ENCODE measurements around the gene EIF4E1B. TPM values are rescaled to one million over a fixed set of nuclear protein-coding genes. Genes with fewer than 3 reads are reported as not detected.

Gene EIF4E1B
- total RNA-seq, 4 donors from 2014 or later: not detected

DNA sequence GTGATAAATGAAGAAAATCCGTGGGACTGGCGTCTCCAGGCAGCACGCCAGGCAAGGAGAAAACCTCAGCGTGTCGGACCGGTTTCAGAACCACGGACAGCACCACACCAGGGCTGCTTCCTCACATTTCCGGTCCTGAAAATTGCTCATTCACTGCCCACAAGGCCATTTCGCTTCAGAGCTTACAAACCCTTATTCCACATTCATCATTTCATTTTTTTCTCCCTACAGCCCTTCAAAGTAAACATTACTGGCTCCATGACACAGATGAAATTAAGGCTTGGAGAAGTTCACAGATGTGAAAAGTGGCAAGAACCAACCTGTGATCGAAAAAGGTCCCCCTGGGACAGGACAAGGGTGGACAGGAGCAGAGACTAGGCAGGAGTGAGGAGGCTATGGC is 19.0 kb upstream of the EIF4E1B start:
- H3K4me1 ChIP-seq: peaks cover 0 to 18% of the 10 kb centered on the region in 2 donors
- no peak overlapping the region for H3K4me3 ChIP-seq (replicated peaks in 1 of 3)
- 10 to 12% methylated on average over 10 of the region's 10 CpGs for WGBS, 2 donors
- no peak overlapping the region for H3K27ac ChIP-seq
- DNase-seq: peak; percentile 75 to 86
- H3K9me3 ChIP-seq: no peaks in the 10 kb centered on the region
- TF ChIP-seq CTCF (IDR thresholded peaks at IDR 0.05): no peak
- TF ChIP-seq POLR2A (IDR thresholded peaks at IDR 0.05): no peak
- intact Hi-C loops (cut with DNase I): no loop called here
- H3K27me3 ChIP-seq: peaks cover 6% of the 10 kb centered on the region
- H3K36me3 ChIP-seq: no peaks in the 10 kb centered on the region

- H3K9me3 ChIP-seq: no peaks in the 10 kb centered on the region
- WGBS, 2 donors: 83 to 84% methylated on average over 6 of the region's 6 CpGs
- H3K27me3 ChIP-seq: peaks cover 6% of the 10 kb centered on the region
- TF ChIP-seq CTCF (IDR thresholded peaks at IDR 0.05) (no peak), POLR2A (IDR thresholded peaks at IDR 0.05) (no peak)
- intact Hi-C loops (cut with DNase I): no loop called here
- peaks cover 0 to 18% of the 10 kb centered on the region in 2 donors for H3K4me1 ChIP-seq
- H3K27ac ChIP-seq: no peak overlapping the region
- DNase-seq: no peak
- no peaks in the 10 kb centered on the region for H3K36me3 ChIP-seq
- no peak overlapping the region for H3K4me3 ChIP-seq (replicated peaks in 1 of 3)
Observed at GRCh38 chr5:176612008-176612407, 18.5 kb upstream of the EIF4E1B start.

DNA sequence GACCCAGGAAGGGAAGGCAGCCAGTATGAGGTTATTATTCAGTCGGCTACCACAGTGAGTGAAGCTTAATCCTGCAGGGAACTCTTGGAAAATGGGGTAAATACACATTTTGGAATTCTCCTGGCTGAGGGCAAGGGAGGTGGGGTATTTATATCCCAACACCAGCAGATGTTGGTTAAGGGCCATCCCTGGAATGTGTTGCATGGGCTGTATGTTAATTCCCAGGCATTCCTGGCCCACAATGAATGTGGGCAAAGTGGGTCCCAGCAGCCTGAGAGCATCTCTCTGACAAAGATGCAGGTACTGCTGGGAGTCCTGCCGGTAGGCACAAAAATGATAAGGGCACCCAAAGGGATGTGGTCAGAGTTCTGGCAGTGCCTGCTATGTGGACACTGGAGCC is 17.6 kb upstream of the EIF4E1B start:
- no peak overlapping the region for H3K4me3 ChIP-seq (replicated peaks in 1 of 3)
- H3K4me1 ChIP-seq: peaks cover 0 to 18% of the 10 kb centered on the region in 2 donors
- intact Hi-C loops (cut with DNase I): no loop called here
- WGBS, 2 donors: 65 to 73% methylated on average over 2 of the region's 2 CpGs
- TF ChIP-seq POLR2A (IDR thresholded peaks at IDR 0.05) (no peak), CTCF (IDR thresholded peaks at IDR 0.05) (no peak)
- DNase-seq: no peak
- H3K27ac ChIP-seq: no peak overlapping the region
- H3K36me3 ChIP-seq: no peaks in the 10 kb centered on the region
- no peaks in the 10 kb centered on the region for H3K9me3 ChIP-seq
- H3K27me3 ChIP-seq: peaks cover 6% of the 10 kb centered on the region

DNA sequence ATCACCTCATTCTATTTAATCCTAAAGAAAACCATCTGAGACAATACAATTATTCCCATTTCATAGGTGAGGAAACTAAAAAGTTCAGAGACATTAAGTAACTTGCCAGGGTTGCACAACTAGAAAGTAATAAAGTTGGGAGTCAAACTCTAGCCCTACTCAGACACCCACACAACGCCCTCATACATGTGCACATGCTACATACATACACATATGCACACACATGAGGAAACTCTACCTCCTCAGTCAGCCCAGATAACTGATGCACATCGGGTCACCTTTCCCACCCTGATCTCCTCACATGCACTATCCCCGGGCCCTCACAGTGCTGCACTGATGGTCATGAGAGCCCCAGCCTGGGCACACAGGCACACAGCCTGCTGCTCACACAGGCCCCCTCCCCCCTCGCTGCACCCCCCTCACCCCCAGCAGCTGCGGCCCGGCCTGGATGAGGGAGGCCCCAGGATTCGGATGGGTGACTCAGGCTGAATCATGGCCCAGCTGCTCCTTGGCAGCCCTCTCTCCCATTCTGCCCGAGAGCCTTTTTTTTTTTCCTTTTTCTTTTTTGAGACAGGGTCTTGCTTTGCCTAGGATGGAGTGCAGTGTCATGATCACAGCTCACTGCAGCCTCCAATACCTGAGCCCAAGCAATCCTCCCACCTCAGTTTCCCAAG is 15.5 kb upstream of the EIF4E1B start:
- intact Hi-C loops (cut with DNase I): no loop called here
- 44 to 48% methylated on average over 8 of the region's 8 CpGs for WGBS, 2 donors
- H3K4me3 ChIP-seq (replicated peaks in 1 of 3): no peak overlapping the region
- H3K27me3 ChIP-seq: peaks cover 6% of the 10 kb centered on the region
- TF ChIP-seq CTCF (IDR thresholded peaks at IDR 0.05) (no peak), POLR2A (IDR thresholded peaks at IDR 0.05) (no peak)
- no peaks in the 10 kb centered on the region for H3K36me3 ChIP-seq
- peaks cover 0 to 20% of the 10 kb centered on the region in 2 donors for H3K4me1 ChIP-seq
- no peak overlapping the region for H3K27ac ChIP-seq
- no peaks in the 10 kb centered on the region for H3K9me3 ChIP-seq
- DNase-seq: no peak

GRCh38 chr5:176616511-176616910 is 14.0 kb upstream of the EIF4E1B start:
- WGBS, 2 donors: 59 to 69% methylated on average over 7 of the region's 7 CpGs
- intact Hi-C loops (cut with DNase I): no loop called here
- peaks cover 16% of the 10 kb centered on the region for H3K27me3 ChIP-seq
- no peak overlapping the region for H3K4me3 ChIP-seq (replicated peaks in 1 of 3)
- DNase-seq: no peak
- TF ChIP-seq POLR2A (IDR thresholded peaks at IDR 0.05): no peak
- no peak for TF ChIP-seq CTCF (IDR thresholded peaks at IDR 0.05)
- no peaks in the 10 kb centered on the region for H3K9me3 ChIP-seq
- H3K4me1 ChIP-seq: peaks cover 0 to 22% of the 10 kb centered on the region in 2 donors
- no peaks in the 10 kb centered on the region for H3K36me3 ChIP-seq
- H3K27ac ChIP-seq: no peak overlapping the region

Data from thyroid gland (tissue), 4 donors.